Chondrocyte (in vitro differentiated cells): ENCODE results near the gene SBF2. TPM values are rescaled to one million over a fixed set of nuclear protein-coding genes. Genes with fewer than 3 reads are reported as not detected.

ENCODE experiments used
- DNase-seq: peaks from one replicate; pipeline ENCODE4 v3.0.0; 2021; ENCODE audit warnings: mixed read lengths, low spot score
- H3K27ac Mint-ChIP-seq: one replicate; pipeline ENCODE4 v1.8.0; 2021; ENCODE audit warnings: mild to moderate bottlenecking, moderate library complexity, mixed read lengths; ENCODE audit not compliant: unreplicated experiment
- H3K27me3 Mint-ChIP-seq: 2 replicates; pipeline ENCODE4 v1.8.0; 2021; ENCODE audit warnings: low read depth, mixed read lengths
- H3K36me3 Mint-ChIP-seq: 2 replicates; pipeline ENCODE4 v1.8.0; 2021; ENCODE audit warnings: low read depth, mixed read lengths
- H3K4me1 Mint-ChIP-seq: 2 replicates; pipeline ENCODE4 v1.8.0; 2021; ENCODE audit warnings: low read depth, mild to moderate bottlenecking, mixed read lengths
- H3K4me3 Mint-ChIP-seq: one replicate; pipeline ENCODE4 v1.8.0; 2021; ENCODE audit warnings: mild to moderate bottlenecking, moderate library complexity, mixed read lengths; ENCODE audit not compliant: unreplicated experiment
- H3K9me3 Mint-ChIP-seq: 2 replicates; pipeline ENCODE4 v1.8.0; 2021; ENCODE audit warnings: low read depth, mixed read lengths
- CTCF ChIP-seq: fragments of 200-600 bp; sonication (generic); IDR thresholded peaks from 2 replicates; pipeline ENCODE4 v1.5.0; 2021; ENCODE audit warnings: antibody characterized with exemption, mild to moderate bottlenecking, moderate library complexity
- total RNA-seq: library from RNA; stranded (reverse); gene quantifications from 3 replicates; pipeline ENCODE4 v1.2.1, GENCODE V29; 2021

The SBF2 gene
- total RNA-seq, 1 donor from 2014 or later = 44.5 TPM

- Mint-ChIP-seq H3K36me3 (peaks cover 6% of the 10 kb centered on the region), H3K9me3 (no peaks in the 10 kb centered on the region), H3K27me3 (no peaks in the 10 kb centered on the region), H3K4me3 (no peak overlapping the region), H3K27ac (no peak overlapping the region), H3K4me1 (peaks cover 41% of the 10 kb centered on the region)
- DNase-seq = no peak
- TF ChIP-seq CTCF = no peak
These were observed 468.7 kb downstream of the SBF2 start for GRCh38 chr11:9825315-9825714.

- Mint-ChIP-seq H3K9me3 (no peaks in the 10 kb centered on the region), H3K36me3 (peaks cover 3% of the 10 kb centered on the region), H3K27me3 (no peaks in the 10 kb centered on the region), H3K4me1 (peaks cover 44% of the 10 kb centered on the region), H3K4me3 (no peak overlapping the region), H3K27ac (peak overlapping the region; percentile 25)
- TF ChIP-seq CTCF = no peak
- DNase-seq = no peak
These were observed 470.1 kb downstream of the SBF2 start for GRCh38 chr11:9823887-9824385.

GRCh38 chr11:9823439-9823838 lies 470.6 kb downstream of the SBF2 start:
- H3K4me3 Mint-ChIP-seq = no peak overlapping the region
- H3K36me3 Mint-ChIP-seq = peaks cover 3% of the 10 kb centered on the region
- no peaks in the 10 kb centered on the region for H3K9me3 Mint-ChIP-seq
- DNase-seq = no peak
- TF ChIP-seq CTCF = no peak
- peaks cover 44% of the 10 kb centered on the region for H3K4me1 Mint-ChIP-seq
- H3K27ac Mint-ChIP-seq = peak overlapping the region; percentile 32
- no peaks in the 10 kb centered on the region for H3K27me3 Mint-ChIP-seq

GRCh38 chr11:9821008-9821752 lies 472.8 kb downstream of the SBF2 start:
- Mint-ChIP-seq H3K4me1 (peaks cover 38% of the 10 kb centered on the region), H3K27ac (no peak overlapping the region), H3K4me3 (no peak overlapping the region), H3K9me3 (no peaks in the 10 kb centered on the region), H3K36me3 (peaks cover 1% of the 10 kb centered on the region), H3K27me3 (no peaks in the 10 kb centered on the region)
- TF ChIP-seq CTCF = no peak
- no peak for DNase-seq

- peaks cover 1% of the 10 kb centered on the region for H3K36me3 Mint-ChIP-seq
- no peak for DNase-seq
- H3K27ac Mint-ChIP-seq = peak overlapping the region; percentile 20
- no peaks in the 10 kb centered on the region for H3K9me3 Mint-ChIP-seq
- H3K4me1 Mint-ChIP-seq = peaks cover 45% of the 10 kb centered on the region
- H3K4me3 Mint-ChIP-seq = no peak overlapping the region
- H3K27me3 Mint-ChIP-seq = no peaks in the 10 kb centered on the region
- no peak for TF ChIP-seq CTCF
These were observed 473.8 kb downstream of the SBF2 start for GRCh38 chr11:9820260-9820659.
